Activated CD4-positive, alpha-beta T cell treated with anti-CD3 and anti-CD28 coated beads, Interleukin-2, amount 50 U/mL, for 24 hours (primary cell): Measurements from ENCODE around the gene WRAP73.

ENCODE experiments used
- DNase-seq, 2 donors: peaks; one replicate each; pipeline ENCODE4 v3.0.0-alpha.2; 2020; ENCODE audit warnings: low read depth in 1 of 2, low spot score in 1 of 2

WRAP73 gene

DNA sequence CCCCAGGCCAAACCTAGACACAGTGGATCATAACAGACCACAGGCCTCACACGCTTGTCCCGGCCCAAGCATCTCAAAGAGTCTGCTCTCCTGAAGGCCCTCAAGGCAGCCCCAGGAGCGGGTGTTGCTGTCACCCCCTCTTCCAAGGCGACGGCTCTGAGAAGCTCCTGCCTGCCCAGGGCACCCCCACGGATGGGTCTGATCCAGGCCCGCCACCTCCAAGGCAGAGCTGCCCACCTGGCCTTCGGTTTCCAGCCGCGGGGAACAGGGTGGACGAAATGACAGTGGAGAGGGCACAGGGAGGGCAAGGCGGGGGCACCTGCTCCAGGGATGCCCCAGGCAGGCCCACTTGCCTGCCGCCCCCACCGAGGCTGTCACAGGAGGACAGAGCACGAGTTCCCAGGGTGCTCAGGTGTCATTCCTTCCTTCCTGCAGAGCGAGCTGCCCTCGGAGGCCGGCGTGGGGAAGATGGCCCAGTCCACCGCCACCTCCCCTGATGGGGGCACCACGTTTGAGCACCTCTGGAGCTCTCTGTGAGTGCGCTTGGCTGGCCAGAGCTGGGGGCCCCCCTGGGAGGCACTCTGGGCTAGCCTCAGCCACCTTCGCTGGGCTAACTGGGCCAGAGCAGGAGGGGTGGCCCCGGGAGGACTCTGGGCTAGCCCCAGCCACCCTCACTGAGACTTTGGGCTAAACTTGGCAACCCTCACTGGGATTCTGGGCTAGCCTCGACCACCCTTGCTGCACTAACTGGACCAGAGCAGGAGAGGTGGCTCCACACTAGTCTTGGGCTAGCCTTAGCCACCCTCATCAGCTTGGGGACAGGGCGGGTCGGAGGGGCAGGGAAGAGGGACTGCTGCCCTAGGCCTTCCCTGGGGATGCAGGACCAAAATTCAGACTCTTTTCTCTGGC is 32.2 kb upstream of the WRAP73 start:
- no peak for DNase-seq

DNA sequence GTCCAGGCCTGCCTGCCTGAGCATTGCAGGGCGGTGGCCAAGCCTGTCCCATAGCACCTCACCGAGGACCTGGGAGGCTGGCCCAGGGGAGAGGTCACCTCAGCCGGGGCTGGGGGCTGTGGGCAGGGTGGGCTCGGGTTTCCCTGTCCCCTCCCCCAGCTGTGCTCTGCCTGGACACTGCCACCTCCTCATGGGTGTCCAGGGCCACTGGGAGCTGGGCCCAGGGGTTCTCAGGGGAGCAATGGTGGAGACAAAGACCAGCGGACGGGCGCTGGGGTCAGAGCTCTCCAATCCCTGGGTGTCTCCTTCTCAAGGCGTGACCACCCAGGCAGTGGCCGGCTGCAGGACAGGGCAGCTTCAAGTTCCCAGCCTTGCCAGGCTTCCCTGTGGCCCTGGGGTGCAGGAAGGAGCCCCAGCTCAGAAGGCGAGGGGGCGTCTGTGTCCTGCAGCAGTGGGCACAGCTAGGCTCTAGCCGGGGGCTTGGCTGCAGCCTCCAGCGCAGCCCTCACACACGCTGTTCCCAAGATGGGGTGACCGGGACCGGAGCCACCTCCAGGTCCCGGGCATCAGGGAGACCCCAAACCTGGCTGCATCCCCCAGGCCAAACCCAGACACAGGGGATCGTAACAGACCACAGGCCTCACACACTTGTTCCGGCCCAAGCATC is 31.5 kb upstream of the WRAP73 start:
- DNase-seq, result no peak

DNA sequence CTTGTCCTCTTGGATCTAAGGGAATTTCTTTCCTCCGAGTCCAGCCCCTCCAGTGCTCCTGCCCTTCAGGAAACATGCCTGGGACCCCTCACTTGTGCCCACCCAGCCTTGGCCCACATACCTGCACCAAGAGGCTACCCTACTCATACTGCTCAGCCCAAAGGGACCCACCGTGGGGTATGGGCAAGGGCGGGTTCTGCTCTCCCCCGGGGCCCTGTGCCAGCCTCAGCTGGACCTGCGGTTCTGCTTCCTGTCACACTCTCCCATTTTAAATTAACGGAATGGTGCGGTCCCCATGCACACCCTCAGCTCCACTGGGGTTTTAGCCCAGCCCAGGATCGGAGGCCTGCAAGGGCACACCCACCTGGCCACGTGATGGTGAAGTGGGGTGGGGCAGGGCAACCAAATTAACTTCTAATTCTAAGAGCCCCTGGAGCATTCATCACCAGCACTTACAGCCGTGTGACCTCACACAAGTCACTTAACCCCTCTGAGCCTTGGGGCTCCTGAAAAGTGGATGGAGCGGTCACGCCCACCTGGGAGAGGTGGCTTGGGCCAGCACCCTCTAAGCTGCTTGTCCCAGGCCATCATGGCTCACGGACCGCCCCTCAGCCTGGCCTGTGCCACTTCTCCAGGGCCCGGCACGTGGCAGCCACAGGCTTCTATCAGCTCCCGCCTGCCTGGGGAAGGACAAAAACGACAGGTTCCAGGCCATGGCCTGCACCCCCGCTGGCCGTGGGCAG is 30.8 kb upstream of the WRAP73 start:
- no peak for DNase-seq

DNA sequence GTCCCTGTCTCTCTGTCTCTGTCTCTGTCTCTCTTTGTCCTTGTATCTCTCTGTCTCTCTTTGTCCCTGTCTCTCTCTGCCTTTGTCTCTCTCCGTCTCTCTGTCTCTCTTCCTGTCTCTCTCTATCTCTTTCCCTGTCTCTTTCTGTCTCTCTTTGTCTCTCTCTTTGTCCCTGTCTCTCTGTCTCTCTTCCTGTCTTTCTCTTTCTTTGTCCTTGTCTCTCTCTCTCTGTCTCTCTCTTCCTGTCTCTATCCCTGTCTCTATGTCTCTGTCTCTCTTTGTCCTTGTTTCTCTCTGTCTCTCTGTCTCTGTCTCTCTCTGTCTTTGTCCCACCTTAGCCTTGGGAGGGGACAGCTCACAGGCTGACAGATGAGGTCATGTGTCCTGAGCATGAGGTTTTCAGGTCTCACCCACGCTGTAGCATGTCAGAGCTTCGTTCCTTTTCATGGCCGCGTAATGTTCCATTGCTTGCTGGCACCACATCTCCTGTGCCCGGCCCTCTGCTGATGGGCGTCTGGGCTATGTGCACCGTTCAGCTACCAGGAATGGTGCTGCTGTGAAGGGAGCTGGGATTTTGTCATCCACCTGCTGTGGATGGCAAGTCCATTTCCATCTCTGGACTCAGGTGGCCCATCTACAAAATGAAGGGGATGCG is 30.0 kb upstream of the WRAP73 start:
- no peak for DNase-seq

DNA sequence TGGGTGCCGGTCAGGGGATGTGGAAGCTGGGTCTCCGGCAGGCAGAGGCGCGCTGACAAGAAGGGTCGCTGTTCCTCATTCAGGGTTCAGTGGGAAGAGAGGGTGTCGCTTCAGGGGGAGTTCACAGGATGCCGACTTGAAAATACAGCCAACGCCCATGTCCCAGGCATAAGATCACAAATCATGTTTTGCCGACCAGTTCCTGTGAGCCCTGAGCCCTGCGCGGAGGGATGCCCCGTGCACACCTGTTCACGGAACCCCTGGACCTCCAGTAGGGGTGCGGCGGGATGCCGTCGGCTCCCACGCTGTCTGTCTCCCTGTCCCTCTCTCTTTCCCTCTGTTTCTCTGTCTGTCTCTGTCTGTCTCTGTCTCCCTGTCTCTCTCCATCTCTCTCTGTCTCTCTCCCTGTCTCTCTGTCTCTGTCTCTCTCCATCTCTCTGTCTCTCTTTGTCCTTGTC is 29.2 kb upstream of the WRAP73 start:
- no peak for DNase-seq

DNA sequence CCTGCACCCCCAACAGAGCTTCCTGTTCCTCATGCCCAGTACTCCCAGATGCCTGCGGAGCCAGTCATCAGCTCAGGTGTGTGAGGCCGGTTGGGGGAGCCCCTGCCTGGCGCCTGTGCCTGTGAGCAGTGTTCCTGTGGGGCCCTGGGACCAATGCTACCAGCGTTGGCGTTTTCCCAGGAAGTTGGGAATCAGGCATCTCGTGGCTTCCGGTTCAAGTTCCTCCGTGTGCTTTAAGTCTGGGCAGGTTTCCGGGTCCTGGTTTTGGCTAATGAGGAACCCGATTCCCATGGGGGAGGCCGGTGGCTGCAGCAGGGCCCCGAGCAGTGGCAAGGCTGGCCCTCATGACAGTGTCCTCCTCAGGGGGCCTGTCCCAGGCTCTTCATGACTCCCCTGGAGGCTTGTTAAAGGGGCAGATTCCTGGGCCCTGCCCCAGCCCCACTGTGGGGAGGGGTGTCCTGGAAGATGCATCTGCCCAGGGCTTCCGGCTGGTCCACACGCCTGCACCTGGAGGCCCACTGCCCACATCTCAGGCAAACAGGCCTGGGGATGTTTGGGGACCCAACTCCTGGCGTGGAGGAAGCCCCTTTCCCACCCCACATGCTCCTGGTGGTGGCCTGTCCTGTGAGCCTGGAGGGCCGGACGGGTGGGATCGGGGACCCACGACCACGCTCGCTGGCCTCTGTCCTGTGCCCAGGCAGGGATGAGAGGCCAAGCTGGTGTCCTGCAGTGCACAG is 28.6 kb upstream of the WRAP73 start:
- DNase-seq, result no peak

DNA sequence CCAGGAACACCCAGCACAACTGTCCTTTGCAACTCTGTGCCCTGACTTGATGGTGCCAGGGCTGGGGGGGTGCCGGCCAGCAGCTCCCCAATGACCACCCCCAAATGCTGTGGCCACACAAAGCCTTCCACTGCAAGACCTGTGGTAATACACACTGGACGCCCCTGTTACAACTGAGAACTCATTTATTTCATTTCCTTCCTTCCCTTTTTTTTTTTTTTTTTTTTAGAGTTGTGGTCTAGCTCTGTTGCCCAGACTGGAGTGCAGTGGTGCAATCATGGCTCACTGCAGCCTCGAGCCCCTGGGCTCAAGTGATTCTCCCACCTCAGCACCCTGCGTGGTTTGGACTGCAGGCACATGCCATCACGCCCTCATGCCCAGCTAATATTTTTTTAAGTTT is 27.6 kb upstream of the WRAP73 start:
- DNase-seq, result no peak

DNA sequence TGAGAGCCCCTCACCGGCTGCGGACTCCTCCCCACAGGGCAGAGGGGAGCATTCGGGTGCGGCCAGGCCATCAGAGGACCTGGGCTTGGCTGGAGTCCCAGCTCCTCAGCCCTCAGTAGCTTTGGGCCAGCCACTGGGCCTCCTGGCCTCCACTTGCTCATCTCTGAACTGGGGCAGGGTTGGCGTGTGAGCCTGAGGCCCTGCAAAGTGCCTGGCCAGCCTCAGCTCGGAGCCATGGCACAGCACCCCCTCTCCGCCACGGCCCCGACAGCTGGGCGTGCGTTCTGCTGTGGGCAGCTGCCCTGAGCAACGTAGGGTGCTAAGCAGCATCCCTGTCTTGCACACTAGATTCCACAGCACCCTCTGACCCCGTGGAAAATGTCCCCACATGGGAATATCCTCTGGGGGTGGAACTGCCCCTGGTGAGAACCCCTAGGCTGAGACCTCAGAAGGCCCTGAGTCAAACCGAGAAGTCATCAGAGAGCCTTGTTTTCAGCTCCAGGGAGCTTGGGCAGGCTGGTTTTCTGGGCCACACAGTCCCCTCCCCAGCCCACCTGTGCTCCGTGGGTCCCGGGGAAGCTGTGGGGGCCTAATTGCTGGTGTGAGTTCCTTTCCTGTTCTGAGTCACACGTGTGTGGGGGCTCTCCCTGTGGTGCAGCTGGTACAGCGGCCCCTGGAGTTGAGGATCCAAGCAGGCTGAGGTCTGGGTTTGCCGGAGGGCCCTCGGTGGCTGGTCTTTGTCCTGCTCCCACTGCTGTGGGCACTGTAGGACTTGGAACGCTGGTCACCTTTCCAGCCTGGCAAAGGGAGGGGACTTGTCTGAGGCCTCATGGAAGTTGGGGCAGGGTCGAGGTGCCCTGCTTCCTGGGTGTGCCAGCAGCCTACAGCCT is 26.9 kb upstream of the WRAP73 start:
- DNase-seq, result no peak

DNA sequence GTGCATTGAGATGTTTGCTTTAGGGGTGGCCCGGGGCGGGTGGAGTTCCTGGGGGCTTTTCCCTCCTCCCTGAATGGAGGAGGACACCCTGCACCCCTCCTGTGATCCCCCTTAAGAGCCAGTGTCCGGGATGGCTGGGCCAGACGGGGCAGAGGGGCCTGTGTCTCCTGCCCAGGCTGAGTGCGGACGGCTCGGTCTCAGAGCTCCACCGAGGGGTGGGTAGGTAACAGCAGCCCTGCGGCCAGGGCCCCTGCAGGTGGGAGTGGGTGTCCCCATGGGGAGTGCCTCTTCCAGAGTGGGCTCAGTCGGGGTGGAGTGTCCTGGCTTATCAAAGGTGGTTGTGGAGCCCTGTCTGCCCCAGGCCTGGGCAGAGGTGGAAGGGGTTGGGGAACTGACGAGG is 25.5 kb upstream of the WRAP73 start:
- DNase-seq, result no peak

DNA sequence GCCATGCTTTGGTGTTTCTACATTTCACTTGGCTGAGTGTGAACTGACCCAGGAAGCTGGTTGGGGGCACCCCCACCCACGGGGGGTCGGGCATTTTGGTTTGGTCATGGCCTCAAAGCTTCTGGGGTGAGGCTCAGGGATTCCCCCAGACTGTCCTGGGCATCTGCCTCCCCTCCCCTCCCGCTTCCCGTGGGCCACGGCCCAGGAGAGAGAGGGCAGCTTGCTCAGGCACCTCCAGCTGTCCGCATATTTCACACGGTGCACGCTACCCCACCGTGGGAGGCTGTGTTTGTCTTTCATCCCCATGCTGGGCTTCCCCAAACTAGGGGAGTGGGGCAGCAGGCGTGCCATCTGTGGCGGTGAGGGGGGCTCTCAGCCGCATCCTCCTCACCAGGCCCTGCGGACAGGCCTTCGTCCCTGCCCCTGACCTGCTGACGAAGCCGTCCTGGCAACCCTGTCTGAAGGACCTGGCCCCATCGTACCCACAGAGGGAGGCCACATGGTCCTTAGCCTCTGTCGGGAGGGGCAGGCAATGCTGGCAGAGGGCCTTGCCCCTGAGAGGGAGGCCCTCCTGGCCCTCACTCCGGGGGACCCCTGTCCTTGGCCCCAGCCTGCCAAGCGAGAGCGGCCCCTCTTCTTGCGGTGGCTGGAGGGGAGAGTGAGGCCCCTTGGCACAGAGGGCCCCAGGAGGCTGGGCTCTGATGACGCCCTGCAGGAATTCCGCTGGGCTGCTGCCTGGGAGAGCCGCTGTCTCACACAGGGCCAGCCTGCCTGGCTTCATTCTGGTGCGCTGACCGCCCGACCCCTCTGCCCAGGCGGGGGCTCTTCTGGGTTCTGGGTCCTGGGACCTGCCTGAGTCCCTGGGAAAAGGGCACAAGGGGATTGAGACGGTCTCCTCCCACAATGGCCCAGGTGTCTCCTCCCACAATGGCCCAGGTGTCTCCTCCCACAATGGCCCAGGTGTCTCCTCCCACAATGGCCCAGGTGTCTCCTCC is 24.5 kb upstream of the WRAP73 start:
- DNase-seq, result no peak

DNA sequence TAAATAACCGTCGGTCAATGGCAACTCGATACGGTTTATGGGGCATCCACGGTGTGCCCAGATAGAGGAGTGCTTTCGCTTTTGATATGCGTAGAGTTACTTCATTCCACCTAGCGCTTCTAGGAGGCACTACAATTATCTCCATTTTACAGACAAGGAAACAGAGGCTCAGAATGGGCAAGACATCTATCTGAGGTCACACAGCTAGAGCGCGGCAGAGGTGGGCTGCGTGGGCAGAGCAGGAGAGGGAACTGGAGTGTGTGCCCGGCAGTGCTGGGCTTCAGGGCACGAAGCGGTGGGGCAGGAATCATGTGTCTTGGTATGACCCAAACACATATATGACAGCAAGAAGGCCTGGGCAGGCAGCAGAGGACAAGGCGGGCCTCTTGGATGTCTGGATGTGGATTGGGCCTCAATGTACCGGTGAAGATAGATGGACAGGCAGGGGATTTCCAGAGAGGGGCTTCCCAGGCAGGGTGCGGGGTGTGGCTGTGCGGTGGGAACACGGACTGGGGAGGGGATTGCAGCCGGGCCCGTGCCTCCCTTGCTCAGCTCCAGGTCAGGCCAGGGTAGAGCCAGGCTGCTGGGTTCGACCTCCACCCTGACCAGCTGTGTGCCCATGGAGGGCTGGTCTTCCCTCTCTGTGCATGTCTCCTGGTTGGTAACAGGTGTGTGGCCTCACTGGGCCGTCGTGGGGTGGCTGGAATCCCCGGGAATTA is 23.6 kb upstream of the WRAP73 start:
- DNase-seq, result no peak

DNA sequence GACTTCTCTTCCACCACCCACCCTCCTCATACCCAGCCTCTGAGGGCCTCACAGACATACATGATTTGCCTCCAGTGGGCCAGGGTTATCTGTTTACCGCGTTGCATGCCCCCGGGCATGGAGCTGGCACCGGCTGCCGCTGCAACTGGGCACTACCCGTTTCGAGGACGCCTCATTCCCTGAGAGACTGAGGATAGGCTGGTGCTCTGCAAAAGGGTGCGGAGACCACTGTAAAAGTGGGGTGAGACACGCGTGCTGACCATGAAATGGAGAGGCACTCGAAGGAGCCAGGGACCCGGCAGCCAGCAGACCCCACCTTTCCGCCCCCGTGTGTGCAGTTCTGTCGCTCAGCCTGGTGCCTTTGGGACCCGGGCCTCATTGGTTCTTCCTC is 23.1 kb upstream of the WRAP73 start:
- no peak for DNase-seq

DNA sequence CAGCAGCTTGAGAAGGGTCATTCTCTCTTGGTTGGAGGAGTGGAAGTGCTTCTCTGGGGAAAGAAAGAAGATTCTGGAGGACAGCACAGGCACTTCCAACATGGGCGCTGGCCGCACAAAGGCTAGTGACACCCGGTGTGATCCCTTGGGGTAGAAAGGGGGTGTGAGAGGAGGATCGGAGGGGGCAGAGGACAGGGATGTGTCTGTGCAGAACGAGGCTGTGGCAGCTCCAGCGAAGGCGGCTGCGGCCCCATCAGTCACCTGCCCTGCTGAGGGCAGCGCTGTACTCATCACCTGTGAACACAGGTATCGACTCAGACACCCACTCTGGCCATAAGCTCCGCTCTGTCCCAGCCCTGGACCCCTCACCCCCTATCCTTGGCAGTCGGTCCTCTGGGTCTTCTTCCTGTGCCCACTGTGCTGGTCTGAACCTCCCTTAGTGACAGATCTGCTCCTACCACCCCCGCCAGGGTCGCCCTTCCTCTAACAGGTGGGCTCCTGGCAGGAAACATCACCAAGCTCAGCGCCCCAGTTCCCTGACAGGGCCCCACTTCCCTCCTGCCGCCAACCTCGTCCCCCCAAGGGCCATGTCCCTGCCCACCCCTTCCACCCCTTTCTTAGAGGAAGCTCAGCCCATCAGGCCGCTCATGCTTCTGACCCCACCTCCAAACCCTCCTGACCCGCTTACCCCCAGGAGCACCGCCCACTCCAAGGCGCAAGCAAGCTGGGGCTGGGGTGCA is 22.5 kb upstream of the WRAP73 start:
- no peak for DNase-seq

DNA sequence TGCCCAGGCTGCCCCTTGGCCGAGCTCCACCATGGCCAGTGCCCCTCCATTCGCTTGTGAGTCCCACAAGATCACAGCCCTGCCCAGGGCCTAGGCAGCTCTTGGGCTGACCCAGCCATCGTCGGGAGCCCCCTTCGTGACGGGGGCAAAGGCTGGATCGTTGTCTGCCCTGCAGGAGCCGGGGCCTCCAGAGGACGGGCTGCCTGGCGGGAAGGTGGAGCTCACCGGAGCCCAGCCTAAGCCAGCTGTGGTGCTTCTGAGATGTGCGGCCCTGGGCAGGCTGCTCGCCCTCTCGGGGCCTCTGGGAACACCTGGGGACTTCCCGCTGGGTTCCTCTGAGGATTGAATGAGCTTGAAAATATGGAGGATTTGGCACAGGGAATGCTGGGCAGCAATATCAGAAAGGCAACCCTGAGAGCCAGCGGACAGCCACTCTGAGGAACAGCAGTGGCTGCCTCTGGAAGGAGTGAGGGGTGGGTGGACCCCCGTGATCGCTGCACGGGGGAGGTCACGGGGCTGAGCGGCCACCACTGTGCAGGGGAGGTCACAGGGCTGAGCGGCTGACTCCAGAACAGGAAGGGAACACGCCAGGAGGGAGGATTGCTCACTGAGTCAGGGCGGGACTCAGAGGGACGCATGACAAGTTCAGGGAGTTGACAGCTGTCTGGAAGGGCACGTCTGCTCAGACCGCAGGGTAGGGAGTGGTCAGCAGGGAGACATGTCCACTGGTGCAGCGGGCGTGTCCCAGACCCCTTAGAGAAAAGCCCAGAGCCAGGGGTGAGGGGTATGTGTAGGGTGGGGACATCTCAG is 21.7 kb upstream of the WRAP73 start:
- DNase-seq, result no peak

DNA sequence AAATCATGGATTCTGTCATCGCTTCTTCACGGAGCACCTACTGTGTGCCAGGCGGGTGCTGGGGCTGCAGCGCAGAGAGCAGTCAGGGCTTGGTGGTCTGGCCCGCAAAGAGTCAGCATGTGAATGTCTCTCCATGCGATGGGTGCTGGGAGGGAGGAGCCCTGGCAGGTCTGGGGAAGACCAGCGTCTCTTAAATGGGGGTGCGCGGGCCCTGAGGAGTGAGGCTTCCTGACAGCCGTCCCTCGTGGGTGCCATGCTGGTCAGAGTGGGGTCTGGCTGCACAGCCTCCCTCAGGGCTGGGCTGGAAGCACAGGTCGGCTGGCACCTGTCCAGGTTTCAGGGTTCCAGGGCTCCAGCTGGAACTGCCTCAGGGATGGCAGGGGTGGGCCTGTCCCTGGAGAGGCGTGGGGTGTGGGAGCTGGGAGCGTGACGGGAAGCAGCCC is 20.9 kb upstream of the WRAP73 start:
- no peak for DNase-seq

DNA sequence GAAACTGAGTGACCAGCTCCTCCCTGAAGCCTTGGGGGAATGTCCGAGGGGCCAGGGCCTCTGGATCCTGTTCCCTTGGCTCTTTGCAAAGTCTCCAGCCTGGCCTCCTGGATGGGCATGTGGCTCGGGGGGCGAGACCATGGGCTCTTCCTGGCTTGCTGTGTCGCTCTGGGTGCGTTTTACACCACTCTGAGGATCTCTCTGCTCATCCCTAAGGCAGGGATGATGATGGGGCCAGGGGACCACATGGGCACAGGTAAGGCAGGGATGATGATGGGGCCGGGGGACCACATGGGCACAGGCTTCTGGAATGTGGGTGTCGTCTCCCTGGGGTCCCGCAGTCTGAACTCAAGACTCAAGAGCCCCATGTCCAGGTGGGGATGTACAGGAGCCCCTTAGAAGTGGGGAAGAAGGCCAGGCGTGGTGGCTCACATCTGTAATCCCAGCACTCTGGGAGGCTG is 20.1 kb upstream of the WRAP73 start:
- no peak for DNase-seq
